ENCODE results near the gene DIAPH3. TPM values are rescaled to one million over a fixed set of nuclear protein-coding genes. Genes with fewer than 3 reads are reported as not detected.

Gene DIAPH3
- total RNA-seq, 1 donor from 2014 or later, result 24.1 TPM

DNA sequence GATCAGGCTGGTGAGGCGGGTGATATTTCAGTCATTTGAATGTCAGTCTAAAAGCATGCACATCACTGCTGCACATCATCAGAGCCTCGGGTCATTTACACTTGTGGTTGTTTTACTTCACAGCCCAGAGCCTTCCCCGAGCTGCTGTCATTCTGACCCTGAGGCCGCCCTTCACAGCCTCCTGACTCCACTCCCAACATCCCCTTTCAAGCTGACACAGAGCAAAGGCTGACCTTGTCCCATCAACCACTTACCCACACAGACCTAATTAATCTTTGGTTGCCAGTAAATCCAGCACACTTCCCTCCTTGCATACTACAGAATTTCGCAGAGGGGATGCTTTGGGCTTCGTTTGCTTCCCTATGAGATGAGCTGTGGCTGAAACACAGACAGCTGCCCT is 528.1 kb downstream of the DIAPH3 start:
- no peak for DNase-seq (ENCODE audit: low spot score)
- H3K9me3 Mint-ChIP-seq (ENCODE audit: low read depth), result no peaks in the 10 kb centered on the region
- H3K4me1 Mint-ChIP-seq (ENCODE audit: low read depth), result peaks cover 21% of the 10 kb centered on the region
- TF ChIP-seq, protein P1, sequence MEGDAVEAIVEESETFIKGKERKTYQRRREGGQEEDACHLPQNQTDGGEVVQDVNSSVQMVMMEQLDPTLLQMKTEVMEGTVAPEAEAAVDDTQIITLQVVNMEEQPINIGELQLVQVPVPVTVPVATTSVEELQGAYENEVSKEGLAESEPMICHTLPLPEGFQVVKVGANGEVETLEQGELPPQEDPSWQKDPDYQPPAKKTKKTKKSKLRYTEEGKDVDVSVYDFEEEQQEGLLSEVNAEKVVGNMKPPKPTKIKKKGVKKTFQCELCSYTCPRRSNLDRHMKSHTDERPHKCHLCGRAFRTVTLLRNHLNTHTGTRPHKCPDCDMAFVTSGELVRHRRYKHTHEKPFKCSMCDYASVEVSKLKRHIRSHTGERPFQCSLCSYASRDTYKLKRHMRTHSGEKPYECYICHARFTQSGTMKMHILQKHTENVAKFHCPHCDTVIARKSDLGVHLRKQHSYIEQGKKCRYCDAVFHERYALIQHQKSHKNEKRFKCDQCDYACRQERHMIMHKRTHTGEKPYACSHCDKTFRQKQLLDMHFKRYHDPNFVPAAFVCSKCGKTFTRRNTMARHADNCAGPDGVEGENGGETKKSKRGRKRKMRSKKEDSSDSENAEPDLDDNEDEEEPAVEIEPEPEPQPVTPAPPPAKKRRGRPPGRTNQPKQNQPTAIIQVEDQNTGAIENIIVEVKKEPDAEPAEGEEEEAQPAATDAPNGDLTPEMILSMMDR (IDR thresholded peaks at IDR 0.05), result no peak
- no peak overlapping the region for H3K27ac Mint-ChIP-seq (ENCODE audit: unreplicated experiment)
- no peaks in the 10 kb centered on the region for H3K36me3 Mint-ChIP-seq (ENCODE audit: low read depth)
- no peaks in the 10 kb centered on the region for H3K27me3 Mint-ChIP-seq (ENCODE audit: low read depth)
- H3K4me3 Mint-ChIP-seq (ENCODE audit: unreplicated experiment), result no peak overlapping the region

DNA sequence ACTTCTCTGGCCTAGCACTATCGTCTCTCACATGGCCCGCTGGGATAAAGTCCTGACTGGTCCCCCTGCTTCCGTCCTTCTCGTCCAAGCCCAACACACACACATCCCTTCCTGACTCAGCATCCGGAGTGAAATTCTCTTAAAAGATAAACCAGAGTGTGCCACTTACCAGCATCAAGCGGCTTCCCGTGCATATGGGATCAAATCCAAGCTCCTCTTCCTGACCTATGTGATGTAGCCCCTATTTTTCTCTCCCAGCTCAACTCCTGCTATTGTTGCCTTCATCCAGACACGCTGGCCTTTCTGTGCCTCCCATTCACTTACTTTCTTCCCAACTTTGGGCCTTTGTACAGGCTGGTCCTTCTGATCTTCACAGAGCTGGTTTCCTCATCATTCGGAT is 530.4 kb downstream of the DIAPH3 start:
- H3K4me1 Mint-ChIP-seq (ENCODE audit: low read depth), result peaks cover 12% of the 10 kb centered on the region
- TF ChIP-seq, protein P1 (IDR thresholded peaks at IDR 0.05), result no peak
- no peak for DNase-seq (ENCODE audit: low spot score)
- no peaks in the 10 kb centered on the region for H3K9me3 Mint-ChIP-seq (ENCODE audit: low read depth)
- H3K4me3 Mint-ChIP-seq (ENCODE audit: unreplicated experiment), result no peak overlapping the region
- H3K27ac Mint-ChIP-seq (ENCODE audit: unreplicated experiment), result no peak overlapping the region
- no peaks in the 10 kb centered on the region for H3K27me3 Mint-ChIP-seq (ENCODE audit: low read depth)
- no peaks in the 10 kb centered on the region for H3K36me3 Mint-ChIP-seq (ENCODE audit: low read depth)

DNA sequence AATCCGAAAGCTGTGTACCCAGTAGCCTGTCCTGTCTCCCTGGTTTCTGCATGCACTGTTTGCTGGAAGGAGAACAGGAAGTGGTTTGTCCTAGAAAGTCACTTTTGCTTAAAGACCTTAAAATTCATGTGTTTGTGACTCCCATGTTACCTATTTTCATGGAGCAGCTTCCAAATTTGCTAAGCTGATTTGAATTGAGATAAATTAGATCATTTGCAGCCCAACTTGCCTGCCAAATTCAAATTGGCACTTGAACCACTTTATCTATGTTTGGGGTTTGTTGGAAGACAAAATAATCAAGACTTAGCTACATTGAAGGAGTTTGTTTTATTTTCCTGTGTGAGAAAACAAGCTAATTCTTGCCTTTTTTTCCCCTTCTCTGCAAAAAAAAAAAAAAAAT is 532.5 kb downstream of the DIAPH3 start:
- TF ChIP-seq, protein P1 (IDR thresholded peaks at IDR 0.05), result no peak
- H3K27me3 Mint-ChIP-seq (ENCODE audit: low read depth), result no peaks in the 10 kb centered on the region
- no peak overlapping the region for H3K27ac Mint-ChIP-seq (ENCODE audit: unreplicated experiment)
- DNase-seq (ENCODE audit: low spot score), result no peak
- H3K4me1 Mint-ChIP-seq (ENCODE audit: low read depth), result peaks cover 9% of the 10 kb centered on the region
- no peaks in the 10 kb centered on the region for H3K36me3 Mint-ChIP-seq (ENCODE audit: low read depth)
- H3K4me3 Mint-ChIP-seq (ENCODE audit: unreplicated experiment), result no peak overlapping the region
- no peaks in the 10 kb centered on the region for H3K9me3 Mint-ChIP-seq (ENCODE audit: low read depth)

DNA sequence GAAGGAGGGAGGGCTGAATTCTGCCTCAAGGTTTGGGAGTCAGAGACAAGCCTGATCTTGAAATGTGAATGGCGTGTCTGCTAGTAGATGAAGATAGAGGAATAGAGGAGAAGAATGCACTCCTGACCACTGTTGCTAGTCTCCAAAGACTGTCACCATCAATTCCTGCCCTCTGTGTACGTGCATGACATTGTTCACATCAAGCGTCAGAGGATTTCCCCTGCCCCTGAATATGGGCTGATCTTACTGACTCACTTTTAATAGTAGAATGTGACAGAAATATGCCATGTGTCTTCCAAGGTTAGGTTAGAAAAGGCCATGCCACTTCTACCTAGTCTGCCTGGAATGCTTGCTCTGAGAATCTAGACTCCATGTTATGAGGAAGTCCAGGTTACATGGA is 538.6 kb downstream of the DIAPH3 start:
- Mint-ChIP-seq H3K9me3 (ENCODE audit: low read depth) (peaks cover 8% of the 10 kb centered on the region), H3K27ac (ENCODE audit: unreplicated experiment) (no peak overlapping the region), H3K4me1 (ENCODE audit: low read depth) (no peaks in the 10 kb centered on the region), H3K27me3 (ENCODE audit: low read depth) (no peaks in the 10 kb centered on the region), H3K4me3 (ENCODE audit: unreplicated experiment) (no peak overlapping the region), H3K36me3 (ENCODE audit: low read depth) (peaks cover 2% of the 10 kb centered on the region)
- DNase-seq (ENCODE audit: low spot score), result no peak
- TF ChIP-seq, protein P1 (IDR thresholded peaks at IDR 0.05), result no peak

DNA sequence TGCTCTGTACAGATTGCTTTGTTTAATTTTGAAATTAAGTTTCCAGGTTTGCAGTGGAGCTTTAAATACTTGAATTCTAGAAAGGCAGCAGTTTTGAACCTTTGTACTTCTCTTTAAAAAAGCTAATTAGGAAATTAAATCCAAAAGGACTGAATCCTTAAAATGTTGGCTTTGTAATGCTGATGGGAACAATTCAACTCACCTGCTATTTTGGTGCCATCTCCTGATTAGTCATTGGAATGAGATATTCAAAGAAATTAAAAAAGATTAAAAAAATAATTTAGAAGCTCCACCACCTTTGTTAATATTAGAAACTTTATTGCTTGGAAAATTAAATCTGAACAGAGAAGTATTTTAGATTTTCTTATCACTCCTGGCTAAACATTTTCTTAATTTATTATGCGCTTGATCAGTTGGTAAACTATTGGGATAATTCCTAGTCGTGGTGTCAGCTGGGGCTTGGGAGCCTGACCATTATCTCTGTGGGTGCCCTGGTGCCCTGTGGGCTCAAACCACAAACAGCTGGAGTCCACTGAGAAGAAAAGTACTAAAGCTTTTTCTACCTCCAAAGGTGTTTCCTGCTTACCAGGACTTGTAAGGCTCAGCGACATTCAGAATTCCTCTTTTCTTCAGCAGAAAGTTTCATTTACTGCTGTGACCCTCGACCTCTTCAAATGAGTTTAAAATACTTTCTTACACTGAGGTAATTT is 540.4 kb downstream of the DIAPH3 start:
- no peaks in the 10 kb centered on the region for H3K27me3 Mint-ChIP-seq (ENCODE audit: low read depth)
- no peak overlapping the region for H3K4me3 Mint-ChIP-seq (ENCODE audit: unreplicated experiment)
- TF ChIP-seq, protein P1 (IDR thresholded peaks at IDR 0.05), result no peak
- peaks cover 7% of the 10 kb centered on the region for H3K36me3 Mint-ChIP-seq (ENCODE audit: low read depth)
- no peak for DNase-seq (ENCODE audit: low spot score)
- H3K27ac Mint-ChIP-seq (ENCODE audit: unreplicated experiment), result no peak overlapping the region
- peaks cover 20% of the 10 kb centered on the region for H3K9me3 Mint-ChIP-seq (ENCODE audit: low read depth)
- H3K4me1 Mint-ChIP-seq (ENCODE audit: low read depth), result no peaks in the 10 kb centered on the region

All from chondrocyte (in vitro differentiated cells).